Activated CD4-positive, alpha-beta T cell treated with anti-CD3 and anti-CD28 coated beads for 24 hours (primary cell): ENCODE data around the gene SSX2IP.
"Not testable (repeated sequence)": the region's sequence is repeated elsewhere in the genome, so short reads cannot be mapped to it uniquely, and the experiment has no call there.

Source experiments
- DNase-seq, 2 donors: peaks; one replicate each; pipeline ENCODE4 v3.0.0-alpha.2; 2020; ENCODE audit warnings: low read depth in 2 of 2

The SSX2IP gene

GRCh38 chr1:84619383-84620102 is 70.7 kb downstream of the SSX2IP start:
- peak; percentile 45 to 56 for DNase-seq

GRCh38 chr1:84617349-84617748 is 72.9 kb downstream of the SSX2IP start:
- DNase-seq = no peak

- DNase-seq = no peak
These were observed 74.5 kb downstream of the SSX2IP start for GRCh38 chr1:84615790-84616189.

- no peak for DNase-seq
These were observed 76.4 kb downstream of the SSX2IP start for GRCh38 chr1:84613887-84614286.

GRCh38 chr1:84613026-84613425 is 77.2 kb downstream of the SSX2IP start:
- no peak for DNase-seq

- DNase-seq = no peak
These were observed 78.5 kb downstream of the SSX2IP start for GRCh38 chr1:84611796-84612195.

GRCh38 chr1:84611091-84611490 is 79.2 kb downstream of the SSX2IP start:
- no peak for DNase-seq

GRCh38 chr1:84606977-84607376 is 83.3 kb downstream of the SSX2IP start:
- DNase-seq = no peak

GRCh38 chr1:84605157-84605556 is 85.1 kb downstream of the SSX2IP start:
- no peak for DNase-seq

GRCh38 chr1:84603941-84604830 is 86.1 kb downstream of the SSX2IP start:
- no peak for DNase-seq

GRCh38 chr1:84603223-84603622 is 87.0 kb downstream of the SSX2IP start:
- DNase-seq = no peak

- DNase-seq = no peak
These were observed 89.5 kb downstream of the SSX2IP start for GRCh38 chr1:84600796-84601195.

GRCh38 chr1:84598846-84599741 is 91.2 kb downstream of the SSX2IP start:
- no peak for DNase-seq

- no peak for DNase-seq
These were observed 91.8 kb downstream of the SSX2IP start for GRCh38 chr1:84598418-84598817.

GRCh38 chr1:84597011-84597410 is 93.2 kb downstream of the SSX2IP start:
- no peak for DNase-seq

- not testable (repeated sequence) for DNase-seq
These were observed 95.3 kb downstream of the SSX2IP start for GRCh38 chr1:84594959-84595358.
